ENCODE results near the gene CALCB.

Gene CALCB

DNA sequence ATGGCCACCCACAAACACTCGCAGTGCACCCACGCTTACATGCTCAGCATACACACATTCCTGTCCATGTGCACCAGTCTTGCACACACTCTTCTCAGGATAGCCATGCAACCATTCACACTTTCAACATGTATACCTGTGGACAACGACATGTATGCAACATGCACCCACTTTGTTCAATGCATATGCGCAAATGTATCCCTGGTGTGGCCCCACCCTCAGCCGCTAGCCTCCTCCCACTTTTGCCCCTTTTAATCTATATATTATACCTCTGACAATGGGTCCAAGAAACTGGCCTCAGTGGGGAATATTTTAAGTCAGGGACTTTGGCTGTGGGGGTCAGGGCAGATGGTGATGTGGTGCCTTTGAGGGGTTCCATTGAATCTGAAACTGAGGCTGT, 42.3 kb downstream of the CALCB start:
- POLR2A ChIA-PET, result no interaction called here
- Histone ChIP-seq H3K27ac (ENCODE audit: insufficient read depth in 1 of 2, low read depth in 1 of 2, low read length in 2 of 2, poor library complexity in 1 of 2, severe bottlenecking in 2 of 2) (no peak overlapping the region), H3K27me3 (replicated peaks in 2 of 5; ENCODE audit: control insufficient read depth in 4 of 5, insufficient read depth in 5 of 5, low read length in 4 of 5) (peaks cover 0 to 21% (median 3%) of the 10 kb centered on the region in 5 experiments), H3K9me3 (ENCODE audit: control extremely low read depth in 1 of 5, control insufficient read depth in 4 of 5, insufficient read depth in 2 of 5, low read depth in 1 of 5, low read length in 4 of 5) (no peaks in the 10 kb centered on the region), H3K4me1 (ENCODE audit: control extremely low read depth in 1 of 4, control insufficient read depth in 4 of 4, insufficient read depth in 4 of 4, low read length in 3 of 4) (peaks cover 5 to 35% (median 17%) of the 10 kb centered on the region in 4 experiments), H3K4me3 (ENCODE audit: control insufficient read depth in 1 of 7, extremely low read depth in 1 of 7, insufficient read depth in 4 of 7, low read depth in 2 of 7, low read length in 6 of 7) (no peak overlapping the region), H3K36me3 (ENCODE audit: control insufficient read depth in 4 of 4, insufficient read depth in 4 of 4, low read length in 3 of 4) (no peaks in the 10 kb centered on the region)
- no peak for DNase-seq
- CTCF ChIA-PET, result interaction anchor here (1.7 to 7.6 kb wide), 3 partner anchors 11 to 208 kb away, joined by 4 to 89 read pairs (median 8); no protein-coding TSS in a partner anchor
- 100% methylated on average over 4 of the region's 5 CpGs for WGBS (ENCODE audit: insufficient coverage)

GRCh38 chr11:15117751-15118150, 44.4 kb downstream of the CALCB start:
- ChIA-PET POLR2A (no interaction called here), CTCF (interaction anchor here (1.1 to 7.6 kb wide), 3 partner anchors 15 to 181 kb away, joined by 3 to 89 read pairs (median 4); no protein-coding TSS in a partner anchor)
- Histone ChIP-seq H3K27ac (ENCODE audit: insufficient read depth in 1 of 2, low read depth in 1 of 2, low read length in 2 of 2, poor library complexity in 1 of 2, severe bottlenecking in 2 of 2) (no peak overlapping the region), H3K27me3 (replicated peaks in 2 of 5; ENCODE audit: control insufficient read depth in 4 of 5, insufficient read depth in 5 of 5, low read length in 4 of 5) (peaks cover 0 to 21% (median 3%) of the 10 kb centered on the region in 5 experiments), H3K36me3 (ENCODE audit: control insufficient read depth in 4 of 4, insufficient read depth in 4 of 4, low read length in 3 of 4) (no peaks in the 10 kb centered on the region), H3K9me3 (ENCODE audit: control extremely low read depth in 1 of 5, control insufficient read depth in 4 of 5, insufficient read depth in 2 of 5, low read depth in 1 of 5, low read length in 4 of 5) (no peaks in the 10 kb centered on the region), H3K4me1 (ENCODE audit: control extremely low read depth in 1 of 4, control insufficient read depth in 4 of 4, insufficient read depth in 4 of 4, low read length in 3 of 4) (peaks cover 5 to 28% (median 17%) of the 10 kb centered on the region in 4 experiments), H3K4me3 (ENCODE audit: control insufficient read depth in 1 of 7, extremely low read depth in 1 of 7, insufficient read depth in 4 of 7, low read depth in 2 of 7, low read length in 6 of 7) (no peak overlapping the region)
- no peak for DNase-seq
- WGBS (ENCODE audit: insufficient coverage), result 95% methylated on average over 3 of the region's 4 CpGs

- Histone ChIP-seq H3K4me1 (ENCODE audit: control extremely low read depth in 1 of 4, control insufficient read depth in 4 of 4, insufficient read depth in 4 of 4, low read length in 3 of 4) (peaks cover 5 to 22% (median 15%) of the 10 kb centered on the region in 4 experiments), H3K9me3 (ENCODE audit: control extremely low read depth in 1 of 5, control insufficient read depth in 4 of 5, insufficient read depth in 2 of 5, low read depth in 1 of 5, low read length in 4 of 5) (no peaks in the 10 kb centered on the region), H3K27ac (ENCODE audit: insufficient read depth in 1 of 2, low read depth in 1 of 2, low read length in 2 of 2, poor library complexity in 1 of 2, severe bottlenecking in 2 of 2) (no peak overlapping the region), H3K4me3 (ENCODE audit: control insufficient read depth in 1 of 7, extremely low read depth in 1 of 7, insufficient read depth in 4 of 7, low read depth in 2 of 7, low read length in 6 of 7) (no peak overlapping the region), H3K36me3 (ENCODE audit: control insufficient read depth in 4 of 4, insufficient read depth in 4 of 4, low read length in 3 of 4) (no peaks in the 10 kb centered on the region), H3K27me3 (replicated peaks in 2 of 5; ENCODE audit: control insufficient read depth in 4 of 5, insufficient read depth in 5 of 5, low read length in 4 of 5) (peaks cover 0 to 21% (median 3%) of the 10 kb centered on the region in 5 experiments)
- ChIA-PET CTCF (interaction anchor here (1.5 to 7.6 kb wide), 2 partner anchors 16 to 39 kb away, joined by 4 to 89 read pairs; no protein-coding TSS in a partner anchor), POLR2A (no interaction called here)
- no peak for DNase-seq
Measured at GRCh38 chr11:15118431-15118830, 45.0 kb downstream of the CALCB start.

DNA sequence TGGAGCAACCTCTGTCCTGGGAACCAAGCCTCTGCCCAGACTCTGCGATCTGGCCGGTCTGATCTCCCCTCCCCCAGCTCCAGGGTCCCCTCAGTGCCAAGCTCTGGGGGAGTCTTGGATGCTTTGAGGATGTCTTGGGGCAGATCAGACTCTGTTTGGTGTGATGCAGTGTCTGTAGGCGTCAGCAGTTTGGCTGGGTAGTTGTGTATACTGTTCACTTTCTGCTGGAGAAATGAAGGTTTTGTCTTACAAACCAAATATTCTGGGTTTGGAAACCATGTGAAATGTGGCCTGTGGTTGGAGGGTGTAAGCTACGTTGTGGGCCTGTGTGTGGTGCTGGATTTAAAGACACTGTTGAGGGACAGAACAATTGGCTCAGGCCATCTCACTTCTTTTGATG, 46.0 kb downstream of the CALCB start:
- 100% methylated on average over 3 of the region's 4 CpGs for WGBS (ENCODE audit: insufficient coverage)
- no peak overlapping the region for H3K4me3 ChIP-seq (ENCODE audit: control insufficient read depth in 1 of 7, extremely low read depth in 1 of 7, insufficient read depth in 4 of 7, low read depth in 2 of 7, low read length in 6 of 7)
- POLR2A ChIA-PET, result no interaction called here
- peaks cover 0 to 14% (median 7%) of the 10 kb centered on the region in 4 experiments for H3K4me1 ChIP-seq (ENCODE audit: control extremely low read depth in 1 of 4, control insufficient read depth in 4 of 4, insufficient read depth in 4 of 4, low read length in 3 of 4)
- no peak overlapping the region for H3K27ac ChIP-seq (ENCODE audit: insufficient read depth in 1 of 2, low read depth in 1 of 2, low read length in 2 of 2, poor library complexity in 1 of 2, severe bottlenecking in 2 of 2)
- peaks cover 0 to 25% (median 3%) of the 10 kb centered on the region in 5 experiments for H3K27me3 ChIP-seq (replicated peaks in 2 of 5; ENCODE audit: control insufficient read depth in 4 of 5, insufficient read depth in 5 of 5, low read length in 4 of 5)
- no peaks in the 10 kb centered on the region for H3K9me3 ChIP-seq (ENCODE audit: control extremely low read depth in 1 of 5, control insufficient read depth in 4 of 5, insufficient read depth in 2 of 5, low read depth in 1 of 5, low read length in 4 of 5)
- no peak for DNase-seq
- H3K36me3 ChIP-seq (ENCODE audit: control insufficient read depth in 4 of 4, insufficient read depth in 4 of 4, low read length in 3 of 4), result no peaks in the 10 kb centered on the region
- CTCF ChIA-PET, result interaction anchor here (0.8 to 7.6 kb wide), 2 partner anchors 17 to 20 kb away, joined by 3 to 89 read pairs; no protein-coding TSS in a partner anchor

DNA sequence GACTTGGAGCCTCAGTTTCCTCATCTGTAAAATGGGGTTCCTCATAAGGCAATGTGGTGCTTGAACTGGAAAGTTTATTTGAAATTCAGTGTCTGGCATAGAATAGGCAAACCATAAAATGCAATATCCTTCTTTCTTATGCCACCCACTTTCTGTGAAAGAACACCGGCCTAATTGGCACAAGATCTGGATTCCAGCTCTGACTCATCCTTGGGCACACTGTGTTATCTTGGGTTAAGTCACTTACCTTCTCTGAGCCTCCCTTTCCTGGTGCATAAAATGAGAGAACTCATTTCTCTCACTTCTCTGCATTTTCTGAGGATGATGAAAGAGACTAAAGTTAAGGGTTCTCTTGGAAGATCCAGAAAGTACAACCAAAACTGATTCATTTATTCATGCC, 46.4 kb downstream of the CALCB start:
- no peak overlapping the region for H3K27ac ChIP-seq (ENCODE audit: insufficient read depth in 1 of 2, low read depth in 1 of 2, low read length in 2 of 2, poor library complexity in 1 of 2, severe bottlenecking in 2 of 2)
- no peak overlapping the region for H3K4me3 ChIP-seq (ENCODE audit: control insufficient read depth in 1 of 7, extremely low read depth in 1 of 7, insufficient read depth in 4 of 7, low read depth in 2 of 7, low read length in 6 of 7)
- H3K27me3 ChIP-seq (replicated peaks in 2 of 5; ENCODE audit: control insufficient read depth in 4 of 5, insufficient read depth in 5 of 5, low read length in 4 of 5), result peaks cover 0 to 23% (median 3%) of the 10 kb centered on the region in 5 experiments
- H3K4me1 ChIP-seq (ENCODE audit: control extremely low read depth in 1 of 4, control insufficient read depth in 4 of 4, insufficient read depth in 4 of 4, low read length in 3 of 4), result peaks cover 0 to 10% (median 4%) of the 10 kb centered on the region in 4 experiments
- WGBS (ENCODE audit: insufficient coverage), result 100% methylated on average over 1 of the region's 1 CpG
- no peaks in the 10 kb centered on the region for H3K9me3 ChIP-seq (ENCODE audit: control extremely low read depth in 1 of 5, control insufficient read depth in 4 of 5, insufficient read depth in 2 of 5, low read depth in 1 of 5, low read length in 4 of 5)
- POLR2A ChIA-PET, result no interaction called here
- H3K36me3 ChIP-seq (ENCODE audit: control insufficient read depth in 4 of 4, insufficient read depth in 4 of 4, low read length in 3 of 4), result no peaks in the 10 kb centered on the region
- no peak for DNase-seq
- CTCF ChIA-PET, result interaction anchor here (7.6 kb wide), 1 partner anchor 17 kb away, joined by 89 read pairs; no protein-coding TSS in a partner anchor

DNA sequence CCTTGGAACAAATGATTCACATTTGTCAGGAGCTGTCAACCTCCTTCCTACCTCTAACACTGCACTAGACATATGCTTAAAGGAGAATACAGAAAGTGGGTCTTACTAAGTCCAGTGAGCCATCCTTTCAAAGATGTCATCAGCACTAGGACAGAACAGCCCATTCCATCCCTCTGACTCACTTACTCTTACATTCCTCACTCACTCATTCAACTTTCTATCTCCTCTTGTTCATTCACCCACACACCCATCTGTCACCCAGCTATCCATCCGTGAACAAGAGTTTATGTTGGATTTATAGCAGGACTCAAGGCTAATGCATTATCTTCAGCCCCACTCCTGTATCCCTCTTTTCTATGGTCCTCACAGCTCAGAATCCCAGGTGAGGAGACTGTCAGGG, 50.5 kb downstream of the CALCB start:
- no peak for DNase-seq
- WGBS (ENCODE audit: insufficient coverage), result no CpG with 5 or more reads among the region's 1 CpG
- Histone ChIP-seq H3K27ac (ENCODE audit: insufficient read depth in 1 of 2, low read depth in 1 of 2, low read length in 2 of 2, poor library complexity in 1 of 2, severe bottlenecking in 2 of 2) (no peak overlapping the region), H3K9me3 (ENCODE audit: control extremely low read depth in 1 of 5, control insufficient read depth in 4 of 5, insufficient read depth in 2 of 5, low read depth in 1 of 5, low read length in 4 of 5) (no peaks in the 10 kb centered on the region), H3K4me1 (ENCODE audit: control extremely low read depth in 1 of 4, control insufficient read depth in 4 of 4, insufficient read depth in 4 of 4, low read length in 3 of 4) (no peaks in the 10 kb centered on the region), H3K36me3 (ENCODE audit: control insufficient read depth in 4 of 4, insufficient read depth in 4 of 4, low read length in 3 of 4) (no peaks in the 10 kb centered on the region), H3K4me3 (ENCODE audit: control insufficient read depth in 1 of 7, extremely low read depth in 1 of 7, insufficient read depth in 4 of 7, low read depth in 2 of 7, low read length in 6 of 7) (no peak overlapping the region), H3K27me3 (replicated peaks in 2 of 5; ENCODE audit: control insufficient read depth in 4 of 5, insufficient read depth in 5 of 5, low read length in 4 of 5) (peaks cover 0 to 11% (median 2%) of the 10 kb centered on the region in 5 experiments)
- CTCF ChIA-PET, result interaction anchor here (0.9 to 1.2 kb wide), 4 partner anchors 8 to 24 kb away, joined by 3 to 4 read pairs (median 4); no protein-coding TSS in a partner anchor
- POLR2A ChIA-PET, result no interaction called here

GRCh38 chr11:15124528-15124927, 51.1 kb downstream of the CALCB start:
- no peaks in the 10 kb centered on the region for H3K4me1 ChIP-seq (ENCODE audit: control extremely low read depth in 1 of 4, control insufficient read depth in 4 of 4, insufficient read depth in 4 of 4, low read length in 3 of 4)
- H3K27me3 ChIP-seq (replicated peaks in 2 of 5; ENCODE audit: control insufficient read depth in 4 of 5, insufficient read depth in 5 of 5, low read length in 4 of 5), result peaks cover 0 to 9% (median 3%) of the 10 kb centered on the region in 5 experiments
- DNase-seq, result no peak
- no peak overlapping the region for H3K4me3 ChIP-seq (ENCODE audit: control insufficient read depth in 1 of 7, extremely low read depth in 1 of 7, insufficient read depth in 4 of 7, low read depth in 2 of 7, low read length in 6 of 7)
- no peak overlapping the region for H3K27ac ChIP-seq (ENCODE audit: insufficient read depth in 1 of 2, low read depth in 1 of 2, low read length in 2 of 2, poor library complexity in 1 of 2, severe bottlenecking in 2 of 2)
- ChIA-PET CTCF (interaction anchor here (0.9 to 3.8 kb wide), 4 partner anchors 8 to 24 kb away, joined by 3 to 19 read pairs (median 4); no protein-coding TSS in a partner anchor), POLR2A (no interaction called here)
- no CpG with 5 or more reads among the region's 2 CpGs for WGBS (ENCODE audit: insufficient coverage)
- no peaks in the 10 kb centered on the region for H3K36me3 ChIP-seq (ENCODE audit: control insufficient read depth in 4 of 4, insufficient read depth in 4 of 4, low read length in 3 of 4)
- H3K9me3 ChIP-seq (ENCODE audit: control extremely low read depth in 1 of 5, control insufficient read depth in 4 of 5, insufficient read depth in 2 of 5, low read depth in 1 of 5, low read length in 4 of 5), result no peaks in the 10 kb centered on the region
